ENCODE measurements around the gene LGALS12.
A peak's percentile ranks its signal among the peaks of the same experiment; 100 is the strongest.

The LGALS12 gene, protein sequence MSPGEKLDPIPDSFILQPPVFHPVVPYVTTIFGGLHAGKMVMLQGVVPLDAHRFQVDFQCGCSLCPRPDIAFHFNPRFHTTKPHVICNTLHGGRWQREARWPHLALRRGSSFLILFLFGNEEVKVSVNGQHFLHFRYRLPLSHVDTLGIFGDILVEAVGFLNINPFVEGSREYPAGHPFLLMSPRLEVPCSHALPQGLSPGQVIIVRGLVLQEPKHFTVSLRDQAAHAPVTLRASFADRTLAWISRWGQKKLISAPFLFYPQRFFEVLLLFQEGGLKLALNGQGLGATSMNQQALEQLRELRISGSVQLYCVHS

GRCh38 chr11:63505857-63506528 is at the start of gene LGALS12:
Gene LGALS12, plus strand, starts transcription at chr11:63506084. Its CDS starts 375 bp downstream, at chr11:63506459.
- no peak for DNase-seq (ENCODE audit: low spot score)

- no peak for DNase-seq (ENCODE audit: low spot score)
Observed at GRCh38 chr11:63459586-63459985, 46.3 kb upstream of the LGALS12 start.

GRCh38 chr11:63462137-63462536 is 43.7 kb upstream of the LGALS12 start:
- DNase-seq (ENCODE audit: low spot score), result no peak

DNA sequence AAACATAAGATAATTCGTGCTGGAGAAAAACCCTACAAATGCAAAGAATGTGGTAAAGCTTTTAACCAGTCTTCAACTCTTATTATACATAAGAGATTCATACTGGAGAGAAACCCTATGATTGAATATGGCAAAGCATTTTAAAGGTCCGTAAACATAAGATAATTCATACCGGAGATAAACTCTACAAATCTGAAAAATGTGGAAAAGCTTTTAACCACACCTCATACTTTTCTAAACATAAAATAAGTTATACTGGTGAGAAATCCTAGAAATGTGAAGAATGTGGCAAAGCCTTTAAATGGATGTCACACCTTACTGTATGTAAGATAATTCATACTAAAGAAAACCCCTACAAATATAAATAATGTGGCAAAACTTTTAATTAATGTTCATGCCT is 35.6 kb upstream of the LGALS12 start:
- no peak for DNase-seq (ENCODE audit: low spot score)

GRCh38 chr11:63472372-63472771 is 33.5 kb upstream of the LGALS12 start:
- DNase-seq (ENCODE audit: low spot score), result no peak

DNA sequence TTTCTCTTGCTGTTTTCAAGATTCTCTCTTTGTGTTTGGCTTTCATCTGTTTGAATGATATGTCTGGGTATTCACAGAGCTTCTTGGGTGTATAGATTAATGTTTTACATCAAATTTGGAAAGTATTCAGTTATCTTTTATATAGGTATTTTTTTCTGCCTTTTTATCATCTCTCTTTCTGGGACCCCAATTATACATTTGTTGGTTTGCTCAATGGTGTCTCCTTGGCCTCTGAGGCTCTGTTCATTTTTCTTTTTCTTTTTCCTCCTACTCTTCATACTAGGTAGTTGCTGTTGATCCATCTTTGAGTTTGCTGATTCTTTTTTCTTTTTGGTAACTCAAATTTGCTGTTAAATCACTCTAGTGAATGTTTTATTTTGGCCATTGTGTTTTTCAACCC is 29.3 kb upstream of the LGALS12 start:
- DNase-seq (ENCODE audit: low spot score), result no peak

- peak; percentile 69 for DNase-seq (ENCODE audit: low spot score)
Observed at GRCh38 chr11:63478896-63479295, 27.0 kb upstream of the LGALS12 start.

DNA sequence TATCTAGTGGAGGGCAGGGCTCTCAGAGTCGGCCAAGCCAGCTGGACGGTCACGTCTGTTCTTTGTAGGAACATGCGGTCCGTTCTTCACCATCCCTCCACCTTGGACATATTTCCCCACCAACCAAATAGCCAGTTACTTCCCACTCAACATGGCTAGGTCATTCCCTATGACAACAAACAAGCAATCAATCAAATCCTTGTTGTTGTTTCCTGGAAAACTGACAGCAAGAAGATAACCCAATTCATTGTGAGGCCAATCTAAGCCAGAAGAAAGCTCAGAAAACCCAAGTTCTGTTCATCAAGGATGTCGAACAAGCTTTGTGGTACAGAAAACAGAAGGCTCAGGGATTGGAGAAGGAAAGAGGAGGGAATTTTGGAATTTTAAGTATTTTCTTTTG is 25.8 kb upstream of the LGALS12 start:
- no peak for DNase-seq (ENCODE audit: low spot score)

GRCh38 chr11:63485777-63486176 is 20.1 kb upstream of the LGALS12 start:
- no peak for DNase-seq (ENCODE audit: low spot score)

DNA sequence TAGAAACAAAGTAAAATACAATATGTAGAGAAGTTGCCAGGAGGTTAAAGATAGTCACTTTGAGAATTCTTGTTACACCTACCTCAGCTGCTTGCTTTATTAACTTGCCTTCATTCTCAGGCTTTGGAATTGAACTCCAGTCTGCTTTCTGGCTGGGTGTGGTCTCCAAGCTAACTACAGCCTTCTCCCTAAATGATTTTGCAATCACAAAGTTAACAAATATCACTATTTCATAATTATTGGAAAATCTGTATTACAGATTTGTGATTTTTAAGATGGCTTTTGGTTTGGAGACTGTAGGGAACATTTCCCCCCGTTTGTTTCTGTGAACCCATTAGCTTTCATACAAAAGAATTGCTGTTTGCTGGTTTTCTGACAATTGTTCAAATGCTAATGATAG is 17.1 kb upstream of the LGALS12 start:
- no peak for DNase-seq (ENCODE audit: low spot score)

GRCh38 chr11:63489879-63490278 is 16.0 kb upstream of the LGALS12 start:
- DNase-seq (ENCODE audit: low spot score), result no peak

DNA sequence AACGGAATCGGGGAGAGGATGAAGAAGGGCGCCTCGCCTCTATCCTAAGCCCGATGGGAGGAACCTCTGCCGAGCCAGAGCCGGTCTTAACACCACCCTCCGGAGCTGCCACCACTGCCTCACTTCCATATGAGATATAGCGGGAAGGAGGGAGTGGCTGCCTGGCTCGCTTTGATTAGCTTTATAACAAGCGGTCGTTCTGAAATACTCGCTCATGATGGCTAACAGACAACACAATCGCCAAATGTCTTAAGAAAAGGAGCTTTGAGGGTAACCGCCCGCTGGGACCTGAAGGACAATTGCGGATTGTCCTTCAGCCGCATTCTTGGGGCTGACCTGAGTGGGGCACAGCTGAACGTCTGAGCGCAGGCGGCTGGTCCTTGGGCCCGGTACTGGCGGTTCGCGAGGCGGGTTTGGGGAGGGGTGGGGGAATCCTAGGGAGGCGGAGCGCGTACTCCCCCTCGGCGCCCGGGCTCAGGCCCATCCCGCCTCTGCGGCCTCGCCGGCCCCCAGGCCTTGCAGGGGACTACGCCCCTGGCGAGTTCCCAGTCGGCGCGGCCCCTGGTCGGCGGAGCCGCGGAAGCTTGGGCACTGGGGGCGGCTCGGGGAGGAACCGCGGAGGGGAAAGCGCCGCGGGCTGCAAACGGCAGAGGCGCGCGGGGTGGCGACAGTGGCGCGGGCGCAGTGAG is 15.2 kb upstream of the LGALS12 start, which contains the start of gene PLAAT5:
Gene PLAAT5, minus strand, starts transcription at position 617 of the 689 bp plus-strand sequence. Its CDS starts 133 bp downstream, at position 484.
- no peak for DNase-seq (ENCODE audit: low spot score)

- no peak for DNase-seq (ENCODE audit: low spot score)
Observed at GRCh38 chr11:63491240-63491587, 14.7 kb upstream of the LGALS12 start.

DNA sequence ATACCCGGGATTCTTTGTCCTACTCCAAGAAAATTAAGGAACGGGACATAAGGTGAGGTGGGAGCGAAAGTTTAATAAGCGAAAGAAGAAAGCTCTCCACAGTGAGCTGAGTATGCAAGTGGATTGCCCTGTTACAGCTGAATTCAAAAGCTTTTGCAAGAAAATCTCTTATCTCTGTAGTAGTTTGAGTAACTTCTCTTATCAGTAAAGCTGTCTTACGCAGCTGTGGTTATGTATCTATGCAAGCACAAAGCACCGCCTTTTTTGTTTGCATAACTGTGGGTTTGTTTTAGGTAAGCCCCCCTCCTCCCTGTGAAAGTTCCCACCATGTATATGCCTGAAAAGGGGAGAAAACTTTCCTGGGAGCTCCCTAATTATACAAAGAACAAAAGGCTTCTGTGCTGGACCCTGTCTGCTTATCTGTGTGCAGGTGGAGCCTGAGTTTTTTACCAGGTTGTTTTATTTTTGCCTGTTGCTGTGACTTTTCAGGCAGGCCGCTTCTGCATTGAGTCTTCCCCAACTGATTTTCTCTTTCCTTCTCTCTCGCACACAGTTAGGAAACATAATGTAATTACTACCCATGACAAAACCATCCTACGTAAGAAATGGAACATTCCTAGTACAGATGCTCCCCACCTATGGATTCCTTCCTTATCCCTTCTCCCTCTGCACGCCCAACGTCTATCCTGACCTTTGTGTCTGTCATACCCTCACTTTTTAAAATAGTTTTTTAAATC is 14.1 kb upstream of the LGALS12 start:
- DNase-seq (ENCODE audit: low spot score), result no peak

DNA sequence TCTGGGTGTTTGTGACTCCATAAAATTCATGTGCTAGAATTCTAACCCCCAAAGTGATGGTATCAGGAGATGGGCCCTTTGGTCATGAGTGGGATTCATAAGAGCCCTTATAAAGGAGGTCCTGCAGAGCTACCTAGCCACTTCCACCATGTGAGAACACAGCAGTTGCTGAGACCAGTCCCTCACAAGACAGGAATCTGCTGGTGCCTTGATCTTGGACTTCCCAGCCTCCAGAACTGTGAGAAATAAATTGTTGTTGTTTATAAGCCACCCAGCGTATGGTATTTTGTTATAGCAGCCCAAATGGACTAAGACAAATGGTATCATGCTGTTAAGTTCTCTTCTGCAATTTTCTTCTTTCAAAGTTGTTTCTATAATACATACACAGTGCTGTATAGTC is 13.4 kb upstream of the LGALS12 start:
- no peak for DNase-seq (ENCODE audit: low spot score)

DNA sequence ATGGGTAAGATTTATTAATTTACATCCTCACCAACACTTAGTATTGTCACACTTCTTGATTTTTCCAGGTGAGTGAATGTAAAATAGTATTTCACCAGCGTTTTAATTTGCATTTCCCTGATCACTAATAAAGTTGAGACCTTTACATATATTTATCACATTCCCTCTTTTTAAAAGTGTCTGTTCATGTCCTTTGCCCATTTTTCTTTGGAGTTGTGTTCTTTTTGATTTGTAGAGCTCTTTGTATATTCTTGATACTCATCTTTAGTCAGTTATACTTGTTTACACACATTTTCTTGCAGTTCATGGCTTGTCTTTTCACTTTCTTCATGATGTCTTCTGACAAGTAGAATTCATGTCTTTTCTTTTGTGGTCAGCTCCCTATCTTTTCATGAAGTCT is 12.8 kb upstream of the LGALS12 start:
- no peak for DNase-seq (ENCODE audit: low spot score)

- no peak for DNase-seq (ENCODE audit: low spot score)
Observed at GRCh38 chr11:63494975-63495374, 10.9 kb upstream of the LGALS12 start.

DNA sequence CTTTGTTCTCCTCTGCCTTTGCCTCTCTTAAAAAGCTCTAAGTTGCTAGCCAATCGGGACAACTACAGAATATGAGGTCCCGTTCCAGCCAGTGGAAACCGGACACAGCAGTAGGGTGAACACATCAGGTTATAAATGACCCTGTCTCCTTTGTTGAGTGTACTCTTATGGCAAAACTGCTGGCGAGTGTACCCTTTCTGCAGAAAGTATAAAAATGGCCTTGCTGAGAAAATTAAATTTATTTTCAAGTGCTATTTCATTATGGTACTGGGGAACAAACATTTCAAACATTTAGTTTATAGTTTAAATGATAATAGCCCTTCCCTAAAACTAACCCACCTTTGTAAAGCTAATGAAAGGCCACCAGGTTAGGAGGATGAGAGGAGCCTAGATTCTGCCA is 6.0 kb upstream of the LGALS12 start:
- no peak for DNase-seq (ENCODE audit: low spot score)

GRCh38 chr11:63501236-63501635 is 4.6 kb upstream of the LGALS12 start:
- no peak for DNase-seq (ENCODE audit: low spot score)

DNA sequence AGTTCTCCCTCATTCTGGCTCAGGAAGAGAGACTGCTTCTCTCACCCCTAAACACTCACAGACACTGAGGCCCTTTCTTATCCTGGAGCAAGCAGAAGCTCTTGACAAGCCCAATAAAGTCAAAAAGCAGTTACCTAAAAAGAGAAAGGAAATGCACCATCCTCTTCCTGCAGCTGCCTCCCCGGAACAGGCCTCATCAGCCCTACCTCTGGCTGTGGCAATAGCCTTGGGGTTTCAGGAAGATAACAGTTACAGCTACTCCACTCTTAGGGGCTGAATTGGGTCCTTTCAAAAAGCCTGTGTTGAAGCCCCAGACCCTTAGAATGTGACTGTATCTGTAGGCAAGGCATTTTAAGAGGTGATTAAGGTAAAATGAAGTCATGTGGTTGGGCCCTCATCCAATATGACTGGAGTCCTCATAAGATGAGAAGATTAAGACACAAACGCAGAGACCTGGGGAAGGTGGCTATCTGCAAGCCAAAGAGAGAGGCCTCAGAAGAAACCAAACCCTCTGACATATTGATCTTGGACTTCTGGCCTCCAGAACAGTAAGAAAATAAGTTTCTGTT is 3.5 kb upstream of the LGALS12 start:
- no peak for DNase-seq (ENCODE audit: low spot score)

DNA sequence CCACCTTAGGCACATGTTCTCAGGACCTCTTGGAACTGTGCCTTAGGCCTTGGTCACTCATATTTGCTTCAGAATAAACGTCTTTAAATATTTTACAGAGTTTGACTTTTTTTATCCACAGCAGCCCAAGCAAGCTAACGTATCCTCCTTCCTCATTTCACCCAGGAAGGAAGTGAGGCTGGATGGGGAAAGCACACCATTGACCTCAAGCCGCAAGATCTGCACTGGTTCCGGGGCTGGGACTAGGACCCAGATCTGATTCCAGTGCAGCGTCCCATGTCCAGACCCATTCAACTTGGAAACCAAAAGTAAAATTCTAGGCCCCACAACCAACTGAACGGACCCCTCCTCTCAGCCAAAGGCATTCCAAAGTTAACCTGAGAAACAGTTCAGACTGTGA is 2.4 kb upstream of the LGALS12 start:
- no peak for DNase-seq (ENCODE audit: low spot score)

DNA sequence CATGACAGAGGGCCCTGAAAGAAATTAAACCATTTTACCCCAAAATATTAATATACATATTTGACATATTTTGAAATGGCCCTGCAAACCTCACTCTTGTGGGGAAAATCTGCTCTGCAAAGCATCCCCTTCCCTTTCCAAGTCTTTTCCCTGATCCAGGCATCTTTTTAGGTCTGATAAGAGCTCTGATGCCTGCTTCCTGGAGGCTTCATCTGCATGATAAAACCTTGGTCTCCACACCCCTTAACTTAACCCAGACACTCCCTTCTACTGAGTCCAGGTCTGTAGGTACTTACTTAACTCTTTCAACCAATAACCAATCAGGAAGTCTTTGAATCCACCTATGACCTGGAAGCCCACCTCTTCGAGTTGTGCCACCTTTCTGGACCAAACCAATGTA is 1.8 kb upstream of the LGALS12 start:
- no peak for DNase-seq (ENCODE audit: low spot score)

Measured in kidney capillary endothelial cell (primary cell).